ENCODE measurements around the gene CPSF4L. TPM values are rescaled to one million over a fixed set of nuclear protein-coding genes. Genes with fewer than 3 reads are reported as not detected.

The CPSF4L gene
- total and polyA plus RNA-seq, 2 of the 13 experiments (the other 11 are each of a cell fraction or from before 2014, with no cell fraction given): 0.73 to 1.6 TPM

- TF ChIP-seq NCOA1 (CRISPR knock-in tag; IDR thresholded peaks at IDR 0.05) (0 out of 2 replicates have a peak, but pooled peaks have one; percentile 38), DDIT3 (CRISPR knock-in tag; IDR thresholded peaks at IDR 0.05) (no peak), TFE3 (CRISPR knock-in tag; IDR thresholded peaks at IDR 0.05) (peak; percentile 60; the same call in 1 of the 2 replicates), ZUFSP (CRISPR knock-in tag; IDR thresholded peaks at IDR 0.05; ENCODE audit: borderline replicate concordance) (no peak), ZNF547 (CRISPR knock-in tag; IDR thresholded peaks at IDR 0.05) (peak; percentile 64; the same call in 1 of the 2 replicates), NFYC (CRISPR knock-in tag; IDR thresholded peaks at IDR 0.05) (no peak), ZNF660 (CRISPR knock-in tag; IDR thresholded peaks at IDR 0.05; ENCODE audit: borderline replicate concordance, low read depth) (no peak), THRA (CRISPR knock-in tag; IDR thresholded peaks at IDR 0.05; ENCODE audit: borderline replicate concordance) (peak; percentile 89; the same call in 1 of the 2 replicates), SP4 (CRISPR knock-in tag; IDR thresholded peaks at IDR 0.05) (peak; percentile 76; the same call in 1 of the 2 replicates), ZC3H13 (CRISPR knock-in tag; IDR thresholded peaks at IDR 0.05) (peak; percentile 94), REST (IDR thresholded peaks at IDR 0.05; ENCODE audit: borderline replicate concordance in 1 of 2, low read depth in 1 of 2, low read length in 2 of 2) (peak in 1 of 2 experiments; percentile 25; a peak in 1 of 4 replicates), GATAD1 (CRISPR knock-in tag; IDR thresholded peaks at IDR 0.05) (peak; percentile 66), GLI4 (CRISPR knock-in tag; IDR thresholded peaks at IDR 0.05; ENCODE audit: borderline replicate concordance) (peak; percentile 26; the same call in 1 of the 2 replicates), ATAD3A (CRISPR knock-in tag; IDR thresholded peaks at IDR 0.05) (no peak), TAF1 (CRISPR knock-in tag; IDR thresholded peaks at IDR 0.05) (no peak), ZNF607 (CRISPR knock-in tag; IDR thresholded peaks at IDR 0.05; ENCODE audit: borderline replicate concordance) (no peak), ZKSCAN1 (IDR thresholded peaks at IDR 0.05; ENCODE audit: low read length) (no peak), ATF1 (CRISPR knock-in tag; IDR thresholded peaks at IDR 0.05) (no peak; the same call in 1 of the 2 replicates), ZNF691 (CRISPR knock-in tag; IDR thresholded peaks at IDR 0.05; ENCODE audit: borderline replicate concordance, low read depth) (peak; percentile 89; the same call in 1 of the 2 replicates)
Observed at GRCh38 chr17:73201215-73202069, 60.2 kb downstream of the CPSF4L start (continued).

Data from HepG2 (cell line).